Neural cell (in vitro differentiated cells): ENCODE results near the gene SMG6.

ENCODE experiments used
- EP300 ChIP-seq: fragments of 450-650 bp; conservative IDR thresholded peaks from 2 replicates; pipeline ENCODE4 v1.6.1; 2014; ENCODE audit warnings: antibody characterized with exemption, mild to moderate bottlenecking, moderate library complexity; ENCODE audit not compliant: poor library complexity, severe bottlenecking
- EZH2 ChIP-seq: fragments of 200-600, 300-800 bp; shearing (Covaris generic), sonication (generic); IDR thresholded peaks from 2 replicates; pipeline ENCODE4 v1.6.1; 2014; ENCODE audit warnings: antibody characterized with exemption, low read length, borderline replicate concordance, mild to moderate bottlenecking; ENCODE audit not compliant: insufficient read depth, poor library complexity, severe bottlenecking
- MXI1 ChIP-seq: fragments of 450-650 bp; conservative IDR thresholded peaks from 2 replicates; pipeline ENCODE4 v1.6.1; 2014; ENCODE audit warnings: antibody characterized with exemption, mild to moderate bottlenecking; ENCODE audit not compliant: poor library complexity, severe bottlenecking
- POLR2AphosphoS5 ChIP-seq: IDR thresholded peaks from 2 replicates; pipeline ENCODE4 v1.6.1; 2012
- RAD21 ChIP-seq: fragments of 450-650 bp; conservative IDR thresholded peaks from 2 replicates; pipeline ENCODE4 v1.6.1; 2014; ENCODE audit warnings: antibody characterized with exemption, mild to moderate bottlenecking, moderate library complexity
- TAF1 ChIP-seq: IDR thresholded peaks from 2 replicates; pipeline ENCODE4 v1.6.1; 2012; ENCODE audit warnings: low read depth
- TF ChIP-seq, protein P1 (sequence below): fragments of 450-650 bp; IDR thresholded peaks from 2 replicates; pipeline ENCODE4 v1.5.1; 2014; ENCODE audit warnings: antibody characterized with exemption, mild to moderate bottlenecking, moderate library complexity; ENCODE audit not compliant: poor library complexity, severe bottlenecking

DNA sequence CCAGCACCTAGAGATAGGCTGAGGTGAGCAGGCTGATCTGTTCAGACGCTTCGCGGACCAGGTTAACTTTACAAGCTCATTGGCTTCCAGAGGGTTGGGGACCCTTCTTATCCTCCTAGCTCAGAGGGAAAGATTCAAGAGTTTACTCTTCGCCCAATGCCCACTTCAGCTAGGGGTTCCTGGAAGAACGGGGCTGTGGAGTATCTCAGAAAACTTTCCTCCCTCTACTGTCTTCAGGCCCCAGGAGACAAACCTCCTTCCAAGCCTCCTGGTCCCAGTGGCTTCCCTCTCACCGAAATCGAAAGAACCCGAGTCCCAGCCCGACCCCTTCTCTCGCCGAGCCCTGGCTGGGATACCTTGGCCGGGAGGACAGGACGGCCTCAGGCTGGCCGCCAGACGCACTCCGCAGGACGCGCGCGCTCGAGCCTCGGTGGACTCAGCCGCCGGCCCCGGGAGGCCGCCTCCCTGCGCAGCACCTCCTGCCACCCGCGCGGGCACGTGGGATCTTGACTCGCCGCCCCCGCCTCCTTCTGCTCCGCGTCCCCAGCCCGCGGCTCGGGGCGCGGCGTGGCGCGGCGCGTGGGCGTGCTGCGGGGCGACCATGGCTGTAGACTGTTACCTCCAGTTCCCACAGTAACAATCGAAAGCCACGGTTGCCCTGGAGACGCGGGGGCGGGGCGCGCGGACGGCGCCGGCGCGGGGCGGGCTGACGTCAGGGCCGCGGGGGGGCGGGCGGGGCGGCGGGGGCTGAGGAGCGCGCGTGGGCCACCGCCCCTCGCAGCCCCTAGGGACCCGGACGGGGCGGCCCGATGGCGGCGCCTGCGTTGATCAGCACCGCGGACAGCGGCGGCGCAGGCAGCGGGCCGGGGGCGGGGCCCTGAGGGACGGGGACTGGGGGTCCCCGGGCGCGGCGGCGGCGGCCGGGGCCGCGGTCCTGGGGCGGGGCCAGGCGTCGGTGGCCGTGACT, 254.0 kb downstream of the SMG6 start:
- TF ChIP-seq POLR2AphosphoS5 (peak; percentile 70), EZH2 (no peak), MXI1 (peak; percentile 99), EP300 (peak; percentile 38), TAF1 (no peak), RAD21 (peak; percentile 33)
- TF ChIP-seq, protein P1, sequence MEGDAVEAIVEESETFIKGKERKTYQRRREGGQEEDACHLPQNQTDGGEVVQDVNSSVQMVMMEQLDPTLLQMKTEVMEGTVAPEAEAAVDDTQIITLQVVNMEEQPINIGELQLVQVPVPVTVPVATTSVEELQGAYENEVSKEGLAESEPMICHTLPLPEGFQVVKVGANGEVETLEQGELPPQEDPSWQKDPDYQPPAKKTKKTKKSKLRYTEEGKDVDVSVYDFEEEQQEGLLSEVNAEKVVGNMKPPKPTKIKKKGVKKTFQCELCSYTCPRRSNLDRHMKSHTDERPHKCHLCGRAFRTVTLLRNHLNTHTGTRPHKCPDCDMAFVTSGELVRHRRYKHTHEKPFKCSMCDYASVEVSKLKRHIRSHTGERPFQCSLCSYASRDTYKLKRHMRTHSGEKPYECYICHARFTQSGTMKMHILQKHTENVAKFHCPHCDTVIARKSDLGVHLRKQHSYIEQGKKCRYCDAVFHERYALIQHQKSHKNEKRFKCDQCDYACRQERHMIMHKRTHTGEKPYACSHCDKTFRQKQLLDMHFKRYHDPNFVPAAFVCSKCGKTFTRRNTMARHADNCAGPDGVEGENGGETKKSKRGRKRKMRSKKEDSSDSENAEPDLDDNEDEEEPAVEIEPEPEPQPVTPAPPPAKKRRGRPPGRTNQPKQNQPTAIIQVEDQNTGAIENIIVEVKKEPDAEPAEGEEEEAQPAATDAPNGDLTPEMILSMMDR: no peak
